Esophagus muscularis mucosa (tissue), 4 donors: ENCODE data around the gene PPP1R1B. TPM values are rescaled to one million over a fixed set of nuclear protein-coding genes. Genes with fewer than 3 reads are reported as not detected.

Experiments
- DNase-seq: peaks from one replicate; pipeline ENCODE4 v3.0.0-alpha.2; 2017; ENCODE audit errors: extremely low spot score
- H3K27ac ChIP-seq, 4 donors: fragments of 200-600 bp; sonication (generic); replicated peaks in 1 of 4; 1 replicate in 3 of 4; 2 replicates in 1 of 4; pipeline ENCODE4 v1.5.1; 2016 to 2019; ENCODE audit warnings: mild to moderate bottlenecking in 1 of 4
- H3K27me3 ChIP-seq, 4 donors: fragments of 200-600 bp; sonication (generic); one replicate each; pipeline versions ENCODE4 v1.5.1 to v1.6.0; 2016 to 2019
- H3K36me3 ChIP-seq, 4 donors: fragments of 200-600 bp; sonication (generic); one replicate each; pipeline ENCODE4 v1.5.1; 2016 to 2019
- H3K4me1 ChIP-seq, 4 donors: fragments of 200-600 bp; sonication (generic); one replicate each; pipeline ENCODE4 v1.5.1; 2016 to 2019
- H3K4me3 ChIP-seq, 4 donors: fragments of 200-600 bp; sonication (generic); 1 replicate in 2 of 4; 2 replicates in 2 of 4; pipeline ENCODE4 v1.5.1; 2016 to 2019; ENCODE audit warnings: mild to moderate bottlenecking in 4 of 4, moderate library complexity in 1 of 4
- H3K9me3 ChIP-seq, 4 donors: fragments of 200-600 bp; sonication (generic); 1 replicate in 3 of 4; 2 replicates in 1 of 4; pipeline ENCODE4 v1.5.1; 2016 to 2019
- CTCF ChIP-seq, 3 experiments: fragments of 200-600 bp in 2 of 3; fragments of 450-650 bp in 1 of 3; sonication (generic) in 2 of 3; IDR thresholded peaks; one replicate each; pipeline ENCODE4 v1.5.1; 2017 to 2019; ENCODE audit warnings: antibody characterized with exemption in 3 of 3, mild to moderate bottlenecking in 2 of 3, moderate library complexity in 1 of 3
- EP300 ChIP-seq: sonication (generic); formaldehyde crosslinking; IDR thresholded peaks from one replicate; pipeline ENCODE4 v1.6.1; 2017; ENCODE audit warnings: antibody characterized with exemption
- POLR2A ChIP-seq: fragments of 450-650 bp; IDR thresholded peaks from one replicate; pipeline ENCODE4 v1.6.1; 2017; ENCODE audit warnings: antibody characterized with exemption, moderate library complexity, mild to moderate bottlenecking, low read depth
- POLR2AphosphoS5 ChIP-seq, 2 donors: sonication (generic); formaldehyde crosslinking; IDR thresholded peaks; one replicate each; pipeline ENCODE4 v1.6.1; 2017; ENCODE audit warnings: antibody characterized with exemption in 2 of 2
- WGBS: methylation state at CpG from one replicate; pipeline ENCODE4 v1.1.5; 2018; 5-methylcytosine and 5-hydroxymethylcytosine counted together
- intact Hi-C: fragments of 100-400 bp; cut with DNase I; formaldehyde crosslinking; loops from one replicate; pipeline ENCODE4 v1.15.1; 2023
- total RNA-seq, 4 donors: library from RNA; depleted of rRNA; stranded (reverse); fragments of >200 nt; gene quantifications; one replicate each; pipeline versions ENCODE4 v1.1.0 to v1.2.1, GENCODE V29; 2016

Gene PPP1R1B
- total RNA-seq, 4 donors from 2014 or later = 4.9 to 14.8 (median 9.8) TPM

DNA sequence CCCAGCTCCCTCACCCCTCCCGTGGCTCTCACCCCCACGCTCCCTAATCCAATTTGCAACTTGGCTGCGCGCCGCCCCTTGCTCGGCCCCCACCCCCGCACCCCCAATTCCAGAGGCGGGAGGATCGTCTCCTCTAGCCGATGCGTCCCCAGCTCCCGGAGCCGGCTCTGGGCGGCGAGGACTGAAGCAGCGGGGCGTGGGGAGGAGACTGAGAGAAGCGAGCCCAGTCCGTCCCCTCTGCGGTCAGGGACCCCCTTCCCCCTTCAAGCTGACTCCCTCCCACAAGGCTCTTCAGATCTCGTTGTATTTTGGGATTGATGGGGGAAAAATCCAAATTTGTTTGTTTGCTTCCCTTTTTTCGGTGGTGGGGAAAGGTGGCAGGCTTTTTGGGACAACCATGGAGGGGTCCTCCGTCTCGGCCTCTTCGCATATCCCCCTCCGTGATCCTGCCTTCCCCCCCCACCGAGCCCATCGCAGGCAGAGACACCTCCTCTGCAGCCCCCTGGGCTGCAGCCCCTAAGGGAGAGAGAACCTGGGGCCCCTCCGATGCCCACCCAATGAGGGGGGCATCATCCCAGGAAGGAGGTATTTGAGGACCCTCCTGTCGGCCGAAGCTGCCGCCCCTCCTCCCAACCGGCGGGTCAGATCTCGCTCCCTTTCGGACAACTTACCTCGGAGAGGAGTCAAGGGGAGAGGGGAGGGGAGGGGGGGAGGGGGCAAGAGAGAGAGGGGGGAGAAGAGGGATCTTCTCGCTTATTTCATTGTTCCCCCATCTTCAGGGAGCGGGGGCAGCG is 19.5 kb upstream of the PPP1R1B start:
- under 1% methylated on average over 26 of the region's 40 CpGs for WGBS
- Histone ChIP-seq H3K4me3 (peak overlapping the region; percentile 27 to 42 (median 32)), H3K36me3 (no peaks in the 10 kb centered on the region), H3K4me1 (peaks cover 30 to 50% (median 42%) of the 10 kb centered on the region in 4 donors), H3K27me3 (peaks cover 3 to 99% (median 64%) of the 10 kb centered on the region in 4 donors), H3K9me3 (no peaks in the 10 kb centered on the region), H3K27ac (no peak overlapping the region)
- DNase-seq = no peak
- intact Hi-C loops = no loop called here
- no peak for TF ChIP-seq CTCF (IDR thresholded peaks at IDR 0.05)
- no peak for TF ChIP-seq EP300
- TF ChIP-seq POLR2AphosphoS5 (IDR thresholded peaks at IDR 0.05) = no peak
- no peak for TF ChIP-seq POLR2A

DNA sequence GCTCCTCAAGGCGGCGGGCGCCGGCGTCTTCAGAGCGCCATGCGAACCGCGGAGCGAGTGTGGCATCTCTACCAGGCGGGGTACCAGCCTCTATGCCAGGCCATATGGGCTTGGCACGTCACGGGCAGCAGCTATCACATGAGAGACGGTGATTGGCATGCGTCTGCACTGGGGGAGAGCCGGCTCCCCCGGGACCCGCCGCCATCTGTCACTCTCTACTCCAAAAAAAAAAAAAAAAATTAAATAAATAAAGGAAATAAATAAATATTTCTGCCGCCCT is 19.0 kb upstream of the PPP1R1B start, which contains the start of gene NEUROD2:
NEUROD2 (minus strand) TSS at position 70 of the 280 bp plus-strand sequence. CDS start 1,321 bp downstream, outside the sequence.
- TF ChIP-seq CTCF (IDR thresholded peaks at IDR 0.05) (no peak), EP300 (no peak), POLR2A (no peak), POLR2AphosphoS5 (IDR thresholded peaks at IDR 0.05) (no peak)
- peak within 1 kb of the TSS; percentile 27 to 42 (median 32) for H3K4me3 ChIP-seq
- intact Hi-C loops = no loop called here
- peaks cover 3 to 99% (median 59%) of the 10 kb centered on the region in 4 donors for H3K27me3 ChIP-seq
- no peak within 1 kb of the TSS for H3K27ac ChIP-seq
- 2% methylated on average over 14 of the region's 20 CpGs for WGBS
- H3K36me3 ChIP-seq = no peaks in the 10 kb centered on the region
- peaks cover 30 to 50% (median 42%) of the 10 kb centered on the region in 4 donors for H3K4me1 ChIP-seq
- no peaks in the 10 kb centered on the region for H3K9me3 ChIP-seq
- DNase-seq = no peak

DNA sequence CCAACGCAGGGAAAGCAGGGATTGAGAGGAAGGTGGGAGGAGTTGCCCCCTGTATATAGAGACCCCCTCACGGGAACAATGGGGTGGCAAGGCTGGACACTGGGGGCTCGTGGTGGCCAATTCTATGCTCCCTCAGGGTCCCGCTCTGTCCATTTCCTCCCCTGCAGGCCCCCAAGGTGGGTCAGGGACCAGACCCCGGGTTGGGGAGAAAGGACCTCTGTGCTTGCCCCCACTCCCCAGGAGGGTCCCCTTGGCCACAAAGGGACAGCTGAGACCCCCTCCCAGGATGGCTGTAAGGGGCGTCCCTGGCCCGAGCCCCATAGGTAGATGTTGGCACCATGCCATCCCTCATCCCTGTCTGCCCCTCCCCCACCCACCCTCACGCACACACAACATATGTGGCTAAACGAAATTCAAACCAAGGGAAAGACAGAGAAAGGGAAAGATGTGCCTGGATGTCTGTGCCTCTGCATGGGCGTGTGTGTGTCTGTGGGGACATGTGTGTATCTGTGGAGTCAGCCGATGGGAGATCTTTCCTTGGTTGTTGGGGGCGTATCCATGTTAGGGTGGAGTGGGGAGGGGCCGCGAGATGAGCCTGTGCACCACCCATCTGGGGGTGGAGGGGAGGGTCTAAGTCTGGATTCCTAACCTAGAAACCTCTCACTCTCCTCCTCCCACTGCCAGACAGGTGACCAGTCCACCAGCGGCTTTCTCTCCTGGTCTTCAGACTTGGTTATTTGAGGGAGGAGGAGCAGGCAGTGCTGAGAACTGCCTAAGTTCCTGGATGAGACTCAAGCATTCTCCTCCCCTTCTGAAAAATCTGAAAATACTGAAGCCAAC is 18.4 kb upstream of the PPP1R1B start:
- intact Hi-C loops = no loop called here
- H3K4me3 ChIP-seq = no peak overlapping the region
- no peaks in the 10 kb centered on the region for H3K9me3 ChIP-seq
- 13% methylated on average over 13 of the region's 15 CpGs for WGBS
- H3K27me3 ChIP-seq = peaks cover 3 to 99% (median 54%) of the 10 kb centered on the region in 4 donors
- DNase-seq = no peak
- H3K27ac ChIP-seq = no peak overlapping the region
- no peaks in the 10 kb centered on the region for H3K36me3 ChIP-seq
- TF ChIP-seq EP300 (no peak), CTCF (IDR thresholded peaks at IDR 0.05) (no peak), POLR2AphosphoS5 (IDR thresholded peaks at IDR 0.05) (no peak), POLR2A (no peak)
- H3K4me1 ChIP-seq = peaks cover 30 to 50% (median 42%) of the 10 kb centered on the region in 4 donors

- 88% methylated on average over 4 of the region's 4 CpGs for WGBS
- Histone ChIP-seq H3K27ac (no peak overlapping the region), H3K27me3 (peaks cover 3 to 99% (median 42%) of the 10 kb centered on the region in 4 donors)
Measured at GRCh38 chr17:39609416-39610025, 17.2 kb upstream of the PPP1R1B start.

More at GRCh38 chr17:39609416-39610025, 17.2 kb upstream of the PPP1R1B start:
- intact Hi-C loops = no loop called here
- Histone ChIP-seq H3K4me1 (peaks cover 30 to 40% (median 38%) of the 10 kb centered on the region in 4 donors), H3K4me3 (no peak overlapping the region), H3K9me3 (no peaks in the 10 kb centered on the region), H3K36me3 (no peaks in the 10 kb centered on the region)
- TF ChIP-seq EP300 = no peak
- no peak for TF ChIP-seq POLR2A
- TF ChIP-seq POLR2AphosphoS5 (IDR thresholded peaks at IDR 0.05) = no peak
- no peak for TF ChIP-seq CTCF (IDR thresholded peaks at IDR 0.05)
- DNase-seq = no peak
